AG10803 (cell line): Measurements from ENCODE around the gene TNFRSF8.
A peak's percentile ranks its signal among the peaks of the same experiment; 100 is the strongest.
"Not testable (repeated sequence)": the region's sequence is repeated elsewhere in the genome, so short reads cannot be mapped to it uniquely, and the experiment has no call there.

Source experiments
- DNase-seq: peaks from one replicate; pipeline ENCODE4 v3.0.0; 2010; ENCODE audit warnings: low read depth
- H3K4me3 ChIP-seq: 2 replicates; pipeline ENCODE4 v1.5.1; 2011; ENCODE audit warnings: mild to moderate bottlenecking, low read length, control low read depth
- CTCF ChIP-seq: conservative IDR thresholded peaks from 2 replicates; pipeline ENCODE4 v1.5.1; 2011; ENCODE audit warnings: mild to moderate bottlenecking, low read length, control low read depth, inconsistent platforms

Gene TNFRSF8

GRCh38 chr1:12039164-12039525 lies 24.0 kb upstream of the TNFRSF8 start:
- no peak for TF ChIP-seq CTCF
- DNase-seq: no peak
- H3K4me3 ChIP-seq: no peak overlapping the region

GRCh38 chr1:12039824-12040456 lies 23.2 kb upstream of the TNFRSF8 start:
- not testable (repeated sequence) for H3K4me3 ChIP-seq, DNase-seq

- H3K4me3 ChIP-seq: no peak overlapping the region
- no peak for TF ChIP-seq CTCF
- DNase-seq: peak; percentile 96
Observed at GRCh38 chr1:12040457-12041051, 22.5 kb upstream of the TNFRSF8 start.

GRCh38 chr1:12044187-12044877 lies 18.8 kb upstream of the TNFRSF8 start:
- not testable (repeated sequence) for H3K4me3 ChIP-seq
- DNase-seq: peak; percentile 36

GRCh38 chr1:12046749-12047119 lies 16.4 kb upstream of the TNFRSF8 start:
- TF ChIP-seq CTCF: no peak
- DNase-seq: no peak
- no peak overlapping the region for H3K4me3 ChIP-seq

- no peak for TF ChIP-seq CTCF
- H3K4me3 ChIP-seq: no peak overlapping the region
- DNase-seq: peak; percentile 31
Observed at GRCh38 chr1:12047120-12047876, 15.8 kb upstream of the TNFRSF8 start.

GRCh38 chr1:12048372-12048771 lies 14.7 kb upstream of the TNFRSF8 start:
- TF ChIP-seq CTCF: no peak
- H3K4me3 ChIP-seq: no peak overlapping the region
- no peak for DNase-seq

- no peak for TF ChIP-seq CTCF
- H3K4me3 ChIP-seq: no peak overlapping the region
- no peak for DNase-seq
Observed at GRCh38 chr1:12049616-12050015, 13.5 kb upstream of the TNFRSF8 start.
